HEK293T (cell line): Measurements from ENCODE around the gene SH3BP4.

ENCODE experiments used
- BHLHE40 ChIP-seq: fragments of 450-650 bp; IDR thresholded peaks from 2 replicates; pipeline ENCODE4 v1.6.1; 2016; ENCODE audit warnings: mild to moderate bottlenecking, moderate library complexity, borderline replicate concordance
- ELF4 ChIP-seq: fragments of 450-650 bp; IDR thresholded peaks from 2 replicates; pipeline ENCODE4 v1.6.1; 2017; ENCODE audit warnings: antibody characterized with exemption
- FOXA1 ChIP-seq: fragments of 450-650 bp; IDR thresholded peaks from 2 replicates; pipeline ENCODE4 v1.6.1; 2016; ENCODE audit warnings: mild to moderate bottlenecking
- FOXK2 ChIP-seq: fragments of 450-650 bp; IDR thresholded peaks from 2 replicates; pipeline ENCODE4 v1.6.1; 2016; ENCODE audit warnings: mild to moderate bottlenecking
- L3MBTL2 ChIP-seq: fragments of 450-650 bp; conservative IDR thresholded peaks from 2 replicates; pipeline ENCODE4 v1.6.1; 2016; ENCODE audit warnings: mild to moderate bottlenecking
- TARDBP ChIP-seq: fragments of 450-650 bp; IDR thresholded peaks from 2 replicates; pipeline ENCODE4 v1.6.1; 2016

DNA sequence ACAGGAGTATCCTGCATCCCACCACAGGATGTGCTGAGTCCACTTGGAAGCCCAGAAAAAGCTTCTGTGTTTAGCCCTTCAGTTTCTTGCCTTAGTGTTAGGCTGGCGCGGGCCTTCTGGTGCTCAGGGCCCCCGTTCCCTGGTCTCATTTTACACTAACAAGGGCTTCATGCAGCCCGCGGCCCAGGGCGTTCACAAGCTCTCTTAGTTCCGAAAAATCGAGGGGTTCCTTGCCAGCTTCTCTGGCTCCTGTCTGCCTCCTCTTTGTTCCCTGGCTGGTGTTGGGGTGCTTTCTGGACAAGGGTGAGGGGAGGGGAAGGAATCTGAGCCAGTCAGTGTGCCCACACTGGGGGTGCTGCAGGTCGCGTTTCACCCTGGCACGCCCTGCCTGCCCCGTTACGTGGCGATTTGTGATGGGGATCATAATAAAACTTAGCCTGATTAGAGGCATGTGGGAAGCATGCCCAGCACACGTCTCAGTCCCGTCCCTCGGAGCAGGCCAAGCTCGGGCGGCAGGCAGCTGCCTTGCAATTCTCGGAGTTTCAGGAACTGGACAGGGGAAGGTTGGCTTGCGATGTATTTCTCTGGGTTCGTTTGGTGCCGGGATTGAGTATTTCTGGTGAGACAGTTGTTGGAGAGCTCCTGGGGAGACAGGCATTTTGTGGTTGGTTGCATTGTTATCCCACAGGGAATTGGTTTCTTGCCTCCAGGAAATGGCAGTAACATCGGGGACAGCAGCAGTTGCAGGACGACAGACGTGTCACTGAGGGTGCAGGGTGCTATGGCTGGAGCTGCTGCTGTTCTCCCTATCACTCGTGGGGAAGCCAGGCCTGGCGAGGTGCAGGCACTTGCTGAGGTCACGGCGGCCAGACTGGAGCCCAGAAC lies 22.9 kb downstream of the SH3BP4 start:
- TF ChIP-seq L3MBTL2 = no peak
- no peak for TF ChIP-seq BHLHE40
- TF ChIP-seq TARDBP = no peak
- no peak for TF ChIP-seq FOXK2
- no peak for TF ChIP-seq FOXA1
- TF ChIP-seq ELF4 = no peak
